GM21723 (cell line): ENCODE measurements around the gene KCNH8.
A peak's percentile ranks its signal among the peaks of the same experiment; 100 is the strongest.
"Not testable (repeated sequence)": the region's sequence is repeated elsewhere in the genome, so short reads cannot be mapped to it uniquely, and the experiment has no call there.

Experiments
- ATAC-seq: cut with Tn5 transposase; IDR thresholded peaks from one replicate; pipeline ENCODE4 v1.9.1; 2021; ENCODE audit warnings: mild to moderate bottlenecking, moderate library complexity; ENCODE audit not compliant: unreplicated experiment

KCNH8 gene

DNA sequence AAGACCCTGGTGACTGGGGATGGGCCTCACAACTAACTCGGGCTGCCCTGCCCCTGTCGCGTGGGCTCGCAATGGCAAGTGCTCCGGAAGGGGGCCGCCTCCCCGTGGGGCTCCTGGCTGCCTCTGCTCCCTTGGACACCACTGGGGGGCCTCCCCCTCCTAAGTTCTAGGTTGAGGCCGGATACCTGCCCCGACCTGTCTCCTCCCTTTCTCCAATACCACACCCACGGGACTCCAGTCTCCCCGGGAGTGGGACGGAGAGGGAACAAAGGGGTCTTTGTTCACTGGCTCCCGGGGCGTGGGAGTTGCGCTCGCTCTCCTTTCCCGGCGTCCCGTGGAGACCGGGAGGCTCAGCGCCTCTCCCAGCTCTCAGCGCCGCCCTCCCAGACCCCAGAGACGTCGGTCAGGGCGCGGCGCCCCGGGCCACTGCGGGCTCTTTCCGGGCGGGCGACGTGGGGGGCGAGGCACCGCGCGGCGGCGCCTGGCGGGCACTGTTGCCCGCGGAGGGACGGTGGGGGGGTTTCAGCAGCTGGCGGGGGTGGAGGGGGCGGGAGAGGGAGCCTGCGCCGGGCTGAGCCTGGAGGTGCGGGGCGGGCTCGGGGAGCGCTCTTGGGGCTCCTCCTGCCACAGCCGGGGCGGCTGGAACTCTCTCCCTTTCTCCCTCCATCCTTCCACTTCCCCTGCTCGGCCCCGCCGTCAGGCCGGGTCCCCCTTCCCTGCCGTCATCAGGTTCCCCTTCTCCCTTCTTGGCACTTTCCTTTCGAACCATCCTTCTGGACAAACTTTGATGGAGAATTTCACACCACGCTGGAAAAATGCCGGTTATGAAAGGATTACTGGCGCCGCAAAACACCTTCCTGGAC is at the start of gene KCNH8:
TSS of gene KCNH8 (plus strand) at position 606 of the 863 bp plus-strand sequence. CDS start at position 816, 210 bp downstream.
- no peak for ATAC-seq

DNA sequence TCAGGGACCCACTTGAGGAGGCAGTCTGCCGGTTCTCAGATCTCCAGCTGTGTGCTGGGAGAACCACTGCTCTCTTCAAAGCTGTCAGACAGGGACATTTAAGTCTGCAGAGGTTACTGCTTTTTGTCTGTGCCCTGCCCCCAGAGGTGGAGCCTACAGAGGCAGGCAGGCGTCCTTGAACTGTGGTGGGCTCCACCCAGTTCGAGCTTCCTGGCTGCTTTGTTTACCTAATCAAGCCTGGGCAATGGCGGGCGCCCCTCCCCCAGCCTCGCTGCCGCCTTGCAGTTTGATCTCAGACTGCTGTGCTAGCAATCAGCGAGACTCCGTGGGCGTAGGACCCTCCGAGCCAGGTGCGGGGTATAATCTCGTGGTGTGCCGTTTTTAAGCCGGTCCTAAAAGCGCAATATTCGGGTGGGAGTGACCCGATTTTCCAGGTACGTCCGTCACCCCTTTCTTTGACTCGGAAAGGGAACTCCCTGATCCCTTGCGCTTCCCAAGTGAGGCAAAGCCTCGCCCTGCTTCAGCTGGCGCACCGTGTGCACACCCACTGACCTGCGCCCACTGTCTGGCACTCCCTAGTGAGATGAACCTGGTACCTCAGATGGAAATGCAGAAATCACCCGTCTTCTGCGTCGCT is 45.5 kb upstream of the KCNH8 start:
- ATAC-seq: not testable (repeated sequence)

GRCh38 chr3:19103510-19103909 is 44.8 kb upstream of the KCNH8 start:
- ATAC-seq: no peak

GRCh38 chr3:19104459-19104858 is 43.9 kb upstream of the KCNH8 start:
- no peak for ATAC-seq

GRCh38 chr3:19105826-19106225 is 42.5 kb upstream of the KCNH8 start:
- ATAC-seq: no peak

DNA sequence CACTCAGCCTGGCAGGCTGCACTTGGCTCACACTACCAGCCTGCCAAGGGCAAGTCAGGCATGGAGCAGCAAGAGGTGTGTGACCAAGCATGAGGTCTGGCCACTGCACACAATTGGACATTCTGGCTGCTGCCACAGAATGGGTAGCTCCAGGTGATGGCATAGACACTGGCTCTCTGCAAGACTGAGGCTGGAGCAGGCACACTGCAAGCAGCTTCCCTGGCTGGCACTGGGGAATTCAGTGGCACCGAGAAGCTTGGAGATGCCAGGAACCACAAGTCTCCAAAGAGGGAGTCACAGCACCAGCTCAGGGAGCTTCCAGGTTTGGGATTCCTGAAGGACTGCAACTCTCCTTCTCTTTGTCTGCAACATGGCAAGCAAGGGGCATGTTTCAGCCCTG is 42.0 kb upstream of the KCNH8 start:
- ATAC-seq: no peak

GRCh38 chr3:19107719-19108118 is 40.6 kb upstream of the KCNH8 start:
- ATAC-seq: no peak

DNA sequence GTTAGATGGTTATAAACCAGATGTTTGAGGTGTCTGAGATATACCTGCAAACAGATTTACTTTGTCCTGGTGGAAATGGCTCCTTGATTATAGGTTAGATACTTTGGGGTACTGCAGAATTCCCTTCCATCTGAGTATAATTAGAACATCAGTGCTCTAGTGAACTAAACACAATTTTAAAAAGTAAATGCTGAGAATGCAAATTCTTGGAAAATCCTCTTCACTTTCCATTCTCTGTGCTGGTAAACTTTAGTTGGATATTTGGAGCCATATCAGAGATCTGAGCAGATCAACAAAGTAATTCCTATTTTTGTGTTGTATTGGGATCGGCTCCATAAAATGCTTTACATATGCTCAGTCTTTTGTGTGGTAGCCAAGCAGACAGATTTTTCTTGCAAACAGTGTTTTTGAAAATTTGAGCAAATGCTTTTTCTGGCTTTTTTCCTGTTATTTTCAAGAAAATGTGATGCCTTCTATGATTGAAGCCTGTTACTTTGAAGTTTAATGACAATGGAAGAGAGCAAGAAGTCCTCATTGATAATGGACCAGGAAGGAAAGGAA is 37.9 kb upstream of the KCNH8 start:
- ATAC-seq: no peak

DNA sequence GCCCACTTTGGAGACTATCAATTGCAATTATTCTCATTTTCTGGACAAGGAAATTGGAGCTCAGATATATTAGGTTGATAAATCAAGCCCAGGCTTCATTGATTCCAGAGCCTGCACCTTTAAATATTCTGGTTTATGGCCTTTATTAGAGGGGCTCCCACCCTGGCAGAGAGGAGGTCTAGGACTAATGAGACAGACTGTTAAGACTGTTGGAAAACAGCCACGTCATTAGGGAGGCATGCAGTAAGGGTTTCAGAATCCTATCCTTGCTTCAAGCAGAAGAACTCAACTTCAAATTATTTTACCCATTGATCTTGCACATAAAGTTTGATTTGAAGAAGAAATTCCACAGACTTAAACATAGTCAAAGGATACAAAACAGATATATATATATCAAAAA is 33.8 kb upstream of the KCNH8 start:
- ATAC-seq: no peak

DNA sequence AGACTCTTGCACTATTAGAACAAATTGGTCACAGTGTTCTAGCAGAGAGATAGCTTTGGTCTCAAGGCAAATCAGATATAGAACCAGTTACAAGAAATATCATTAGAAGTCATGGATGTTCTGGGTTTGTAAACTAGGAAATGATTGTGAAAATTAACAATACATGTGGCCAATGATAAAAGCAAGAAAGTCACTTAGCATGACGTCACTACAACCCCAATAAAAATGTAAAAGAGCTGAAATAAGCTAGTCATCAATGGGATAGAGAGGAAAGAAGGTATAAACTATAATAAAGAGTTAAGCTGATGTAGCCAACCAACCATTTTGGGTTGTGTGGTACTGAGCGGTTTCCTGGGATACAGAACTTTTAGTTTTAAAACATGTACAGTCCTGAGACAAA is 32.1 kb upstream of the KCNH8 start:
- no peak for ATAC-seq

DNA sequence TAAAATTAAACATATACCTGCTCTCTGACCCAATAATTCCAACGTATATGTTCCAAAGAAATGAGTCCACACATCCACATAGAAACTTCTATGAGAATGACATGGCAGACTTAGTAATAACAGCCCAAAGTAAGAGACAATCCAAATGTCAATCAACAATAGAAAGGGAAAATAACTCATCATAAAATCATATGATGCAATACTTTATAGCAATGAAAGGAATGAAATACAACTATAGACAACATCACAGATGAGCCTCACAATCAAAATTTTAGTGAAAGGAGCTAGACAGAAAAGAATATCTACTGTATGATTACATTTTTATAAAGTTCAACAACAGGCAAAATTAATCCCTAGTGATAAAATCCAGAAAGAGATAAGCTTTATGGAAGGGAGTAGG is 23.6 kb upstream of the KCNH8 start:
- no peak for ATAC-seq

DNA sequence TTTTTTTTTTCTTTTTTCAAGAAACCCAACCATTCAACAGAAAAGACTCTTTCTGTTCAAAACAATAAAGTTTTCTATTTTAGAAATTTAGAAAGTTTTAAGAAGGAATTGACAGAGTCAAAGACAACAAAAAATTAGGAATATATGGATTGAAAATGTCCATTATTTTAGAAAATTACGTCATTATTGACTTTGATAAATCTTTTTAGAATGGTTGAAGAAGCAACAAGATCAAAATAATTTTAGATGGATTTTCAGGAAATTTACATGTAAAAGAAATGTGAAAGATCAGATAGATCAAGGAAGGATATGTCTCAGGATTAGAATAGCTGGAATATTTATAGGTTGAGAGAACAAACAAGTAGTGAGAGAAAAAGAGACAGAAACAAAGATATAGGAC is 8.4 kb upstream of the KCNH8 start:
- ATAC-seq: no peak

- peak; percentile 72 for ATAC-seq
These were observed 1.3 kb upstream of the KCNH8 start for GRCh38 chr3:19146685-19147650.

DNA sequence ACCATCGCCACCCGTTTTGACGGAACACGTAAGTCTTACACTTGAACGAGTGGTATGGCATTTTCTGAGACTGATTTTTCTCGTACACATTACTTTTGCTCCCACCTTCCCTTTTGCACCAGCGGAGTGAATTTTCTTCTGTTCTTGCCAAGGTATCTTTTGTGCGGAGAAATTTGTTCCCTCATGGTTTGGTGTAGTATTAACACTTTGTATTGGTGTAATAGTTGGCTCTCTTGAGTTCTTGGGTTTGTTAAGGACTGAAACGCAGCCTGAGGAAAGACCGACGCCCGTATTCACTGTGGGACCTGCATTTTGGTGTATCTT is 420 bp downstream of the KCNH8 start:
- ATAC-seq: no peak

DNA sequence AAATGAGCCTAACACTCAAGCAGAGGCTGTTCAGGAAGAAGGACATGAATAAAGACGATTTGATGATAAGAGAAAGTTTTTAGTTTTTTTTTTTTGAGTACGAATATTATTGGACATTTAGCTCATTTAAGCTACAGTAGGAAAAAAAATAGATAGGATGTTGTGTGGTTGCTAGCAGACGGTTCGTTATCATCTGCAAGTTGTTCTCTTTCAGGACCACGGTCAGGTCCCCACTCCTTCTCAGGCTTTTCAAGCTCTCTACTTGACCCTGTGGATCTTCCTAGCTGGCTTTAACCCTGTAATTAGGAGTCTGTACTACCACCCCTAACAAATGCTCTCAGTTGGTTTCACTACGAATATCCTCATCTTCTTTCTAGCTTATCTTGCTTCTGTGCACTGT is 1.1 kb downstream of the KCNH8 start:
- ATAC-seq: no peak

- ATAC-seq: no peak
These were observed 2.9 kb downstream of the KCNH8 start for GRCh38 chr3:19151171-19151570.

- ATAC-seq: no peak
These were observed 6.5 kb downstream of the KCNH8 start for GRCh38 chr3:19154693-19155250.

DNA sequence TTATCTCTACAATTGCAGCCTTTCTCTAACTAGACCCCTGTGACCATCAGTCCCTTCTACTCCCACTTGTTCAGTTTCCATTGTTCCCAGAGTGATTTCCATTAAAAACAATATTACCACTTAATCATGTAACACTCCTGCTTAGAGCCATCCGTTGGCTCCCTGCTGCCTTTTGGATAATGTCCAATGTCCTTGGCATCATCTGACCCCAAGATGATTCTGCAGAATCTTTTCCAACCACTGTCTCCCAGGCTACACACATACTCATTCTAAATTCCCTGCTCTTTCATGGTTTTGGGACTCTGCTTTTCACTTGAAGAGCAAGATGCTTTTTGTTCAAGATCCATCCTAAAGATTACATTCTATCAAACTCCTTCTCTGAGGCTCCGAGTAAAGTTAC is 7.1 kb downstream of the KCNH8 start:
- no peak for ATAC-seq

- no peak for ATAC-seq
These were observed 11.8 kb downstream of the KCNH8 start for GRCh38 chr3:19159966-19160635.

DNA sequence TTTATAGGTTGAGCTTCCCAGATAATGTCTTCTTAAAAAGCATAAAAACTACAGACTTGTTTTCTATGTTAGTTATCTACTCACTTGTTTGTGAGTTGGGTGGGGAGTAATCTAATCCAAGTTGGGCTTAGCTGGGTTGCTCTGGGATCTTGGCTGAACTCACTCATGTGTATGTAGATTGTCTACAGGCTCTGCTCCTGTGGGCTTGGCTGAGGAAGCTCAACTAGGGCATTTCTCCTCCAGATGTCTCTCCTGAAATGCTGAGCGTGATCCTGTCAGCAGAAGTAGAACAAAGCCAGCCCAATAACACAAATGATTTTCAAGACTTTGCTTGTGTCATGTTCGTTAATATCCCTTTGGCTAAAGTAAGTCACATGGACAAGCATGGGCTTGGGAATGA is 17.3 kb downstream of the KCNH8 start:
- ATAC-seq: no peak
